Nephron (organoid): ENCODE measurements around the gene EFNA1.
"Not testable (repeated sequence)": the region's sequence is repeated elsewhere in the genome, so short reads cannot be mapped to it uniquely, and the experiment has no call there.

ENCODE experiments used
- H3K27ac Mint-ChIP-seq, 3 experiments: 2 replicates each; pipeline ENCODE4 v1.8.0; 2020; ENCODE audit warnings: mixed read lengths in 3 of 3, mild to moderate bottlenecking in 2 of 3, moderate library complexity in 1 of 3
- H3K27me3 Mint-ChIP-seq: 2 replicates; pipeline ENCODE4 v1.8.0; 2021; ENCODE audit warnings: low read depth, mild to moderate bottlenecking, moderate library complexity, mixed read lengths
- H3K36me3 Mint-ChIP-seq: 2 replicates; pipeline ENCODE4 v1.8.0; 2020; ENCODE audit warnings: low read depth, mixed read lengths
- H3K4me1 Mint-ChIP-seq: 2 replicates; pipeline ENCODE4 v1.8.0; 2020; ENCODE audit warnings: mixed read lengths
- H3K4me3 Mint-ChIP-seq, 3 experiments: 2 replicates each; pipeline ENCODE4 v1.8.0; 2020; ENCODE audit warnings: mild to moderate bottlenecking in 3 of 3, mixed read lengths in 3 of 3, moderate library complexity in 2 of 3
- H3K9me3 Mint-ChIP-seq: 2 replicates; pipeline ENCODE4 v1.8.0; 2020; ENCODE audit warnings: mixed read lengths
- TF ChIP-seq, protein P1 (sequence below), 3 experiments: fragments of 200-600 bp; sonication (generic); IDR thresholded peaks; one replicate each; pipeline ENCODE4 v1.5.0; 2021; ENCODE audit warnings: antibody characterized with exemption in 3 of 3; ENCODE audit not compliant: unreplicated experiment in 3 of 3

Gene EFNA1

DNA sequence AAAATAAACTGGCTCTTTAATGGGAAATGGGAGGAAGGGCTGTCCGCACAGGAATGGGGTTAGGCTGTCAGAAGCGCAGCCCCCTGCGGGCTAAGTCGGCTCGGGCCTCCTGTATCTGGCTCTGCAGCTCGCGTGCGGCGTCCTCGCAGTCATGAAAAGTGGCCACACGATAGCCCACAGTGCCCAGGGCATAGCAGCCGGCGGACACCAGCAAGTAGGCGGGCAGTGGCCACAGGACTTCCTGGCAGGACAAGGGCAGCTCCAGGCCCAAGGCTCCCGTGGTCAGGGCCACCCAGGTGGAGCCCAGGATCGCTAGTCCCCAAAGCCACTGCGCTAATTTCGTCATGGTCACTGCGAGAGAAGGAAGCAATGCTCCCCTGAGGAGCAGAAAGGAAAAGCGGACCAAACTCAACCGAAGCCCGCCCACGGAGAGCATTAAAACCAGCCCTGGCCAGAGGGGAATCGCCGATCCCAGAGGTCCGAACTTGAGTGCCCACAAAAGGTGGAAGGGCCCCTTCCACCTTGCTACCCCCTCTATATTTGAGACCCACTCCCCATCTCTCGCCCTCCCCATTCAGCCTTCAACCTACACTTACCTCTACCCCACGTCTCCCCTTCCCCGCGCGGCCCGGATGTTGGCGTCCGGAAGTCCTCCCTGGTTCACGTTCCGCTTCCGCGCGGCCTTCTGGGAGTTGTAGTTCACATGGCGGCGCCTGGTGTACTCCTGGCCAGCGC is 12.4 kb downstream of the EFNA1 start, which contains the start of gene DPM3:
Gene DPM3, minus strand, starts transcription at position 637 of the 735 bp plus-strand sequence. Its CDS starts 291 bp downstream, at position 346.
- Mint-ChIP-seq H3K36me3 (peaks cover 8% of the 10 kb centered on the region), H3K27ac (peak within 1 kb of the TSS; percentile 75 to 90 (median 88)), H3K4me3 (peak within 1 kb of the TSS; percentile 93 to 96 (median 94)), H3K4me1 (peaks cover 26% of the 10 kb centered on the region), H3K9me3 (no peaks in the 10 kb centered on the region), H3K27me3 (peaks cover 9% of the 10 kb centered on the region)
- TF ChIP-seq, protein P1, sequence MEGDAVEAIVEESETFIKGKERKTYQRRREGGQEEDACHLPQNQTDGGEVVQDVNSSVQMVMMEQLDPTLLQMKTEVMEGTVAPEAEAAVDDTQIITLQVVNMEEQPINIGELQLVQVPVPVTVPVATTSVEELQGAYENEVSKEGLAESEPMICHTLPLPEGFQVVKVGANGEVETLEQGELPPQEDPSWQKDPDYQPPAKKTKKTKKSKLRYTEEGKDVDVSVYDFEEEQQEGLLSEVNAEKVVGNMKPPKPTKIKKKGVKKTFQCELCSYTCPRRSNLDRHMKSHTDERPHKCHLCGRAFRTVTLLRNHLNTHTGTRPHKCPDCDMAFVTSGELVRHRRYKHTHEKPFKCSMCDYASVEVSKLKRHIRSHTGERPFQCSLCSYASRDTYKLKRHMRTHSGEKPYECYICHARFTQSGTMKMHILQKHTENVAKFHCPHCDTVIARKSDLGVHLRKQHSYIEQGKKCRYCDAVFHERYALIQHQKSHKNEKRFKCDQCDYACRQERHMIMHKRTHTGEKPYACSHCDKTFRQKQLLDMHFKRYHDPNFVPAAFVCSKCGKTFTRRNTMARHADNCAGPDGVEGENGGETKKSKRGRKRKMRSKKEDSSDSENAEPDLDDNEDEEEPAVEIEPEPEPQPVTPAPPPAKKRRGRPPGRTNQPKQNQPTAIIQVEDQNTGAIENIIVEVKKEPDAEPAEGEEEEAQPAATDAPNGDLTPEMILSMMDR (IDR thresholded peaks at IDR 0.05; ENCODE audit: unreplicated experiment in 3 of 3) = no peak

DNA sequence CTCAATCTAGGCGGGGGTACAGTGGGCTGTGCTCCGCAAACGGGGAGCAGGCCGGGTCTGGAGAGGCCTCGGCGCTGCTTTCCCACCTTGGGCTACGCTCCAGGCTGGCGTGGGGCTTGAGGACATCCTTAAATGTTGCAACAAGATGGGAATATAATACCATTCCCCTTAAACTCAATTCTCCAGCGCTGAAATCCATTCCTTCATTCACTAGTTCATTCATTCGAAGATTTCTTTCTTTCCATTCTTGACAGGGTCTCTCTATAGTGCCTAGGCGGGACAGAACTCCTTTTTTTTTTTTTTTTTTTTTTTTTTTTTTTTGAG is 12.9 kb downstream of the EFNA1 start:
- no peaks in the 10 kb centered on the region for H3K9me3 Mint-ChIP-seq
- H3K27ac Mint-ChIP-seq = peak overlapping the region; percentile 75 to 90 (median 88)
- H3K4me1 Mint-ChIP-seq = peaks cover 24% of the 10 kb centered on the region
- H3K27me3 Mint-ChIP-seq = peaks cover 12% of the 10 kb centered on the region
- peaks cover 8% of the 10 kb centered on the region for H3K36me3 Mint-ChIP-seq
- H3K4me3 Mint-ChIP-seq = peak overlapping the region; percentile 93 to 96 (median 94)
- TF ChIP-seq, protein P1 (IDR thresholded peaks at IDR 0.05; ENCODE audit: unreplicated experiment in 3 of 3) = no peak

DNA sequence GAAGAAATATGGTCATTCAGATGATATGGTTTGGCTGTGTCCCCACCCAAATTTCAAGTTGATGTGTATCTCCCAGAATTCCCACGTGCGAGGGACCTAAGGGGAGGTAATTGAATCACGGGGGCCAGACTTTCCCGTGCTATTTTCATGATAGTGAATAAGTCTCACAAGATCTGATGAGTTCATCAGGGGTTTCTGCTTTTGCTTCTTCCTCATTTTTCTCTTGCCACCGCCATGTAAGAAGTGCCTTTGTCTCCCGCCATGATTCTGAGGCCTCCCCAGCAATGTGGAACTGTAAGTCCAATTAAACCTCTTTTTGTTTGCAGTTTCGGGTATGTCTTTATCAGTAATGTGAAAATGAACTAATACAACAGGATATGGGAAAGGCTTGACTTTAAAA is 14.1 kb downstream of the EFNA1 start:
- Mint-ChIP-seq H3K27ac (peak overlapping the region in 1 of 3 experiments; percentile 28), H3K9me3 (no peaks in the 10 kb centered on the region), H3K4me1 (peaks cover 19% of the 10 kb centered on the region), H3K36me3 (peaks cover 8% of the 10 kb centered on the region), H3K4me3 (peak overlapping the region; percentile 65 to 83 (median 82)), H3K27me3 (peaks cover 12% of the 10 kb centered on the region)
- TF ChIP-seq, protein P1 (IDR thresholded peaks at IDR 0.05; ENCODE audit: unreplicated experiment in 3 of 3) = no peak

DNA sequence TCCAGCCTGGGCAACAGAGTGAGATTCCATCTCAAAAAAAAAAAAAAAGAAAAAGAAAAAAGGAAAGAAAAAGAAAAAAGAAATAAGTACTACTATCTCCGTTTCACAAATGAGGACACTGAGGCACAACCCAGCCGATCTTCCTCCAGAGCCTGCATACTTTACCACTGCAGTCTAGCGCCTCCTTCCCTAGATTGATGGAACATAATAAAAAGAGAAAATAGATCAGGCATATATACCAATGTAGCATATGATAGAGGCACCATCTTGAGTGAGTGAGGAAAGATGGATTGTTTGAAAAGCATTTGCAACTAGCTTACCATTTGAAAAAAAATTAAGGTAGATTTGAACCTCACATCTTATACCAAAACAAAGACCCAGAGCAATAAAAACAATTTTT is 17.8 kb downstream of the EFNA1 start:
- H3K9me3 Mint-ChIP-seq = no peaks in the 10 kb centered on the region
- H3K27ac Mint-ChIP-seq = no peak overlapping the region
- no peak overlapping the region for H3K4me3 Mint-ChIP-seq
- H3K4me1 Mint-ChIP-seq = peaks cover 2% of the 10 kb centered on the region
- peaks cover 12% of the 10 kb centered on the region for H3K27me3 Mint-ChIP-seq
- TF ChIP-seq, protein P1 (IDR thresholded peaks at IDR 0.05; ENCODE audit: unreplicated experiment in 3 of 3) = no peak
- no peaks in the 10 kb centered on the region for H3K36me3 Mint-ChIP-seq

DNA sequence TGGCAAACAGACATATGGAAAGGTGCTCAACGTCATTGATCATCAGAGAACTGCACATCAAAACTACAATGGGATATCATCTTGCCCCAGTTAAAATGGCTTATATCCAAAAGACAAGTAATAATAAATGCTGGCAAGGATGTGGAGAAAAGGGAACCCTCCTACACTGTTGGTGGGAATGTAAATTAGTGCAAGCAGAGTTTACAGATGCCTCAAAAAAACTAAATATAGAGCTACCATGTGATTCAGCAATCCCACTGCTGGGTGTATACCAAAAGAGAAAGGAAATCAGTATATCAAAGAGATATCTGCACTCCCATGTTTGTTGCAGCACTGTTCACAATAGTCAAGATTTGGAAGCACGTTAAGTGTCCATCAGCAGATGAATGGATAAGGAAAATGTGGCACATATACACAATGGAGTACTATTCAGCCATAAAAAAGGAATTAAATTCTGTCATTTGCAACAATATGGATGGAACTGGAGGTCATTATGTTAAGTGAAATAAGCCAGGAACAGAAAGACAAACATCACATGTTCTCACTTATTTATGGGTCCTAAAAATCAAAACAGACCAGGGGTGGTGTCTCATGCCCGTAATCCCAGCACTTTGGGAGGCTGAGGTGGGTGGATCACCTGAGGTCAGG is 28.4 kb downstream of the EFNA1 start:
- not testable (repeated sequence) for H3K4me3 Mint-ChIP-seq, H3K36me3 Mint-ChIP-seq, H3K27ac Mint-ChIP-seq, H3K9me3 Mint-ChIP-seq, H3K4me1 Mint-ChIP-seq
- peaks cover 14% of the 10 kb centered on the region for H3K27me3 Mint-ChIP-seq

DNA sequence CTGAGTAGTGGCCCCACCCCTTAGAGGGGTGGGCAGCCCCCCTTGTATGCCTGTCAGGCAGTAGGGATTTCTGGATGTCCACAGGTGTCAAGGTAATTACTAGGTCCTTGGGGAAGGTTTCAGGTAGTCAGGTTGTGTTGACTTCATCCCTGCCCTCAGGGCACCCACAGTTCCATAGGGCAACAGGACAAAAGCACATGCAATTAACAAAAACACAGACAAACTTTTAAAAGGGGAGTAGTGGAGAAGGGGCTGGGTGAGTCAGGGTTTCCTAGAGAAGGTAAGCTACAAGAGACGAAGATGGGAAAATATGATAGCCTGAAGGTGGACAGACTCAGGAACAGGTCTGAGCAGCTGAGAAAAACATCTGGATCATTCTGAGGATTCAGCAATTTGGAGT is 31.3 kb downstream of the EFNA1 start:
- no peaks in the 10 kb centered on the region for H3K36me3 Mint-ChIP-seq
- H3K4me3 Mint-ChIP-seq = no peak overlapping the region
- peaks cover 4% of the 10 kb centered on the region for H3K9me3 Mint-ChIP-seq
- H3K27ac Mint-ChIP-seq = no peak overlapping the region
- peaks cover 15% of the 10 kb centered on the region for H3K27me3 Mint-ChIP-seq
- no peaks in the 10 kb centered on the region for H3K4me1 Mint-ChIP-seq
- TF ChIP-seq, protein P1 (IDR thresholded peaks at IDR 0.05; ENCODE audit: unreplicated experiment in 3 of 3) = no peak
